AG08395 (cell line): ENCODE data around the gene SMIM27.
"Not testable (repeated sequence)": the region's sequence is repeated elsewhere in the genome, so short reads cannot be mapped to it uniquely, and the experiment has no call there.

Experiments
- DNase-seq: peaks from one replicate; pipeline ENCODE4 v3.0.0; 2012; ENCODE audit warnings: mixed read lengths, low spot score

SMIM27 gene

GRCh38 chr9:32599021-32599420 lies 46.9 kb downstream of the SMIM27 start:
- not testable (repeated sequence) for DNase-seq
